Loucy (cell line): ENCODE results near the gene C6orf136.

Experiments used
- CTCF ChIP-seq: fragments of 200-600 bp; sonication (generic); conservative IDR thresholded peaks from 2 replicates; pipeline ENCODE4 v1.5.1; 2014; ENCODE audit warnings: mild to moderate bottlenecking, antibody characterized with exemption, low read length
- EZH2phosphoT487 ChIP-seq: fragments of 200-600 bp; IDR thresholded peaks from 2 replicates; pipeline ENCODE4 v1.6.1; 2018; ENCODE audit warnings: antibody characterized with exemption, mild to moderate bottlenecking, moderate library complexity, borderline replicate concordance

GRCh38 chr6:30641048-30641447 lies 5.9 kb upstream of the C6orf136 start:
- TF ChIP-seq CTCF (no peak), EZH2phosphoT487 (no peak)
